ENCODE data around the gene PRKCQ.
"Not testable (repeated sequence)": the region's sequence is repeated elsewhere in the genome, so short reads cannot be mapped to it uniquely, and the experiment has no call there.

The PRKCQ gene

GRCh38 chr10:6482737-6483357 lies 97.2 kb downstream of the PRKCQ start:
- no peak for DNase-seq

GRCh38 chr10:6478722-6479121 lies 101.4 kb downstream of the PRKCQ start:
- no peak for DNase-seq

GRCh38 chr10:6476989-6477388 lies 103.1 kb downstream of the PRKCQ start:
- no peak for DNase-seq

GRCh38 chr10:6474871-6475270 lies 105.2 kb downstream of the PRKCQ start:
- DNase-seq: no peak

GRCh38 chr10:6473901-6474370 lies 106.1 kb downstream of the PRKCQ start:
- no peak for DNase-seq

- DNase-seq: no peak
These were observed 106.6 kb downstream of the PRKCQ start for GRCh38 chr10:6473430-6473829.

GRCh38 chr10:6472710-6473005 lies 107.4 kb downstream of the PRKCQ start:
- not testable (repeated sequence) for DNase-seq

- DNase-seq: no peak
These were observed 109.0 kb downstream of the PRKCQ start for GRCh38 chr10:6470894-6471618.

GRCh38 chr10:6469661-6470060 lies 110.4 kb downstream of the PRKCQ start:
- no peak for DNase-seq

GRCh38 chr10:6465854-6466601 lies 114.0 kb downstream of the PRKCQ start:
- no peak for DNase-seq

GRCh38 chr10:6465437-6465836 lies 114.6 kb downstream of the PRKCQ start:
- no peak for DNase-seq

GRCh38 chr10:6464862-6465430 lies 115.1 kb downstream of the PRKCQ start:
- no peak for DNase-seq

GRCh38 chr10:6463366-6463765 lies 116.7 kb downstream of the PRKCQ start:
- no peak for DNase-seq

- DNase-seq: no peak
These were observed 118.1 kb downstream of the PRKCQ start for GRCh38 chr10:6461961-6462360.

GRCh38 chr10:6460861-6461409 lies 119.1 kb downstream of the PRKCQ start:
- no peak for DNase-seq

- no peak for DNase-seq
These were observed 121.3 kb downstream of the PRKCQ start for GRCh38 chr10:6458814-6459213.

GRCh38 chr10:6457376-6457775 lies 122.7 kb downstream of the PRKCQ start:
- no peak for DNase-seq

GRCh38 chr10:6456067-6456466 lies 124.0 kb downstream of the PRKCQ start:
- no peak for DNase-seq

- no peak for DNase-seq
These were observed 124.5 kb downstream of the PRKCQ start for GRCh38 chr10:6455592-6455991.

- DNase-seq: no peak
These were observed 133.4 kb downstream of the PRKCQ start for GRCh38 chr10:6446711-6447110.

GRCh38 chr10:6445671-6446316 lies 134.3 kb downstream of the PRKCQ start:
- DNase-seq: no peak

- not testable (repeated sequence) for DNase-seq
These were observed 140.2 kb downstream of the PRKCQ start for GRCh38 chr10:6439875-6440274.

GRCh38 chr10:6431861-6432260 lies 148.2 kb downstream of the PRKCQ start:
- DNase-seq: no peak
